ENCODE data around the gene PEG3.

The PEG3 gene

DNA sequence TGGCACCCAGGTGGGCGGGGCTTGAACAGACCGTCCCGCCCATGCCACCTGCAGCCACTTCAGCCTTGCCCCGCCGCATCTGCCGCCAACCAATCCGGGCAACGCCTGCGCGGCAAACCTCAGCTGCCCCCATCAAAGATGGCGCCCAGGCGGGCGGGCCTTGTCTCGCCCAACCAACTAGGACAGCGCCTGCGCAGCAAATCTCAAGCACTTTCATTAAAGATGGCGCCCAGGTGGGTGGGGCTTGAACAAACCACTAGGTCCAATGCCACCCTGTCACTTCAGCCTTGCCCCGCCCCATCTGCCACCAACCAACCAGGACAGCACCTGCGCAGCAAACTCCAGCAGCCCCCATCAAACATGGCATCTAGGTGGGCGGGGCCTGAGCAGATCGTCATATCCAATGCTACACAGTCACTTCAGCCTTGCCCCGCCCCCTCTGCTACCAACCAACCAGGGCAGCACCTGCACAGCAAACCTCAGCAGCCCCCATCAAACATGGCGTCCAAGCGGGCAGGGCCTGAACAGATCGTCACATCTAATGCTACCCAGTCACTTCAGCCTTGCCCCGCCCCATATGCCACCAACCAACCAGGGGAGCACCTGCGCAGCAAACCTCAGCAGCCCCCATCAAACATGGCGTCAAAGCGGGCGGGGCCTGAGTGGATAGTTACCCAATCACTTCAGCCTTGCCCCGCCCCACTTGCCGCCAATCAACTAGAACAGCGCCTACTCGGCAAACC, 1.4 kb downstream of the PEG3 start:
- DNase-seq (ENCODE audit: low spot score), result no peak

- no peak for DNase-seq (ENCODE audit: low spot score)
Observed at GRCh38 chr19:56838024-56838908, 2.3 kb downstream of the PEG3 start.

GRCh38 chr19:56837492-56838023, 3.0 kb downstream of the PEG3 start:
- DNase-seq (ENCODE audit: low spot score), result no peak

GRCh38 chr19:56837004-56837403, 3.5 kb downstream of the PEG3 start:
- no peak for DNase-seq (ENCODE audit: low spot score)

DNA sequence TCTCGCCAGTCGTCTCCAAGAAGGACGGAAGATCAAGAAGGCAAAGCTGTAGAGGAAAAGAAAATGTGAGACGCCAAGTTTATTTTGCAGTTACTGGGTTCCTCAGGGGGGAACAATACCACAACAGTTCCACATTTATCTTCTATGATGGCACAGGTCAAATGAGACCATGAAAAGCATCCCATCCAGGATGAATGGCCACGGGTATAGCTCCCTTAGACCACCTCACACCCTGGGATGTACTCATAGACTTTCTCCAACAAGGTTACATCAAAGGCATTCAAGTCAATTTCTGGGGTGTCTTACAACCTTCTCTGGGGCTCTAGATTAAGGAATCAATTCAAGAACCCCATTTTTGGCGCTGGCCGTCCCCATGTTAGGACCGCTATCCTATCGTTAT, 4.5 kb downstream of the PEG3 start:
- no peak for DNase-seq (ENCODE audit: low spot score)

DNA sequence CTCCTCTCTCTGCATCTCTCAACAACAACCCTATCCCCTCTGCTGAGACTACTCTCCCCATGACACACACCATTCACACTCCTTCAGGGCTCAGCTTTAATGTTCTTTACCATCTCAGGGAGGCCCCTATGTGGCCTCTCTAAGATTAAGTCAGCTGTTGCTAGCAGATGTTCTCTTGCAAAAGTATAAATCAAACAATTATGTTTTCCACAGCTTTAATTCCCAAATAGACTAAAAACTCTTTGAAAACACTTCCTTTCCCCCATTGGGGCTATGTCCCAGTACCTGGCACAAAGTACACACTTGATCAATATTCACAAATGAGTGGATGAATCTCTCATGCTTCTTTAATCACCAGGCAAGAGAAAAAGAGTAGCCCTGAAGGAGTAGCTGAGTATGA, 5.1 kb downstream of the PEG3 start:
- DNase-seq (ENCODE audit: low spot score), result no peak

DNA sequence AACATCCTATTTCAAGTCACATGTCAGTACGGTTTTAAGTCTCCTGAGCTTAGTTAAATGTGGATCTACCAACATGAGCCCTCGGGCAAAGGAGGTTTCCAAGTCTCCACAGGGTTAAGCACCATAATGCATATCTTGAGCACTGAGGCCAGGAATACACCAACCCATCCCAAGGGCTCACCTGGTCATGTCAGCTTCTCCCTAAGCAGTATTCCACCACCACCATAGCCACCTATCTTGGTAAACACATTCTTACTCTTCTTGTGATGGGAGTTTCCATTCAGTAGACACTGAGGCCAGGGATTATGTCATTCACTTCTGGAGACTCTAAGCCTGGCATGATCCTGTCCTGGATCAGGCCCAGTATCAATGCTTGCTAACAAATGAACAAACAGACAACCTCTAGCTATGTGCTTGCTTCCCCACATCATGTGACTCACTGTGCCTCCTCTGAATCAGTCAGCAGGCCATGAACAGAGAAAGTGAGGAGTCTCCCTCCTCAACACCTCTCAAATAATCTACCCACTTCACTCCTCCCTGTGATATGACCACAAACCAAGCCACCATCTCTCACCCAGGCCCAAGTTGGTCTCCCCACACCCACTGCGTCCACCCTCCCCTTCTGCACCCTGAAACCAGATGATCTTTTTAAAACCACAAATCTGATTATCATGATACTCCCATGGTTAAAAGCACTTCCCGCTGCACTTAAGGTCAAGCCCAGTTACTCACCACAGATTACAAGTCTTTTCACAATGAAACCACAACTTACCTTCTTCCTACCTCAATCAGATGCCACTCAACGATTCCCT, 5.8 kb downstream of the PEG3 start:
- no peak for DNase-seq (ENCODE audit: low spot score)

DNA sequence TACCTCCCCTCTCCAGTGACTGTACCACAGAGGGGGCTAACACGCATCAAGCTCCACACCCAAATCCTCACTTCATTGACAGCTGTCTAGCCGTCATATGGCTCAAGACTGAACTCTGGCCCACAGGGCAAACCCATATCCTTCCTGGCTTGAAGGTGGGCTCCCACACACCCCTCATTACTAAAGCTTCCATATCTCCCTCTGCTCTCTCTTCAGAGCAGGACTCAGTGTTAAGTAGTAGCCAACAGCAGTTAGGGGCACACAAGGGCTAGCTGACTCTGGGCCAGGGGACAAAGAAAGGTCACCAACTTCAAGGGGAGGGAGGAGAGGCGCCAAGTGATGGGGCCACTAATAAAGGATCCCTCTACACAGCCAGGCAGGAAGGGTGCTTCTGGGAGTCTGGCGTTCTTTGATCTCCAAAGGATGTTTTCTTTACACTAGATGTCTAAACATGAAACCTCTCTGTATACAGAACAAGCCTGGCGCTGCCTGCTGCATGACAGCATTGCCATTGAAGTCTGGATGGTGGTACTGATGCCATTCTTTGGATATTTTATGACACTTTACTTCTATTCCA, 8.1 kb downstream of the PEG3 start:
- no peak for DNase-seq (ENCODE audit: low spot score)

GRCh38 chr19:56831255-56831654, 9.3 kb downstream of the PEG3 start:
- DNase-seq (ENCODE audit: low spot score), result no peak

- DNase-seq (ENCODE audit: low spot score), result no peak
Observed at GRCh38 chr19:56829596-56829995, 10.9 kb downstream of the PEG3 start.

GRCh38 chr19:56827708-56828107, 12.8 kb downstream of the PEG3 start:
- DNase-seq (ENCODE audit: low spot score), result no peak

- DNase-seq (ENCODE audit: low spot score), result no peak
Observed at GRCh38 chr19:56823956-56824355, 16.6 kb downstream of the PEG3 start.

- no peak for DNase-seq (ENCODE audit: low spot score)
Observed at GRCh38 chr19:56823417-56823816, 17.1 kb downstream of the PEG3 start.

DNA sequence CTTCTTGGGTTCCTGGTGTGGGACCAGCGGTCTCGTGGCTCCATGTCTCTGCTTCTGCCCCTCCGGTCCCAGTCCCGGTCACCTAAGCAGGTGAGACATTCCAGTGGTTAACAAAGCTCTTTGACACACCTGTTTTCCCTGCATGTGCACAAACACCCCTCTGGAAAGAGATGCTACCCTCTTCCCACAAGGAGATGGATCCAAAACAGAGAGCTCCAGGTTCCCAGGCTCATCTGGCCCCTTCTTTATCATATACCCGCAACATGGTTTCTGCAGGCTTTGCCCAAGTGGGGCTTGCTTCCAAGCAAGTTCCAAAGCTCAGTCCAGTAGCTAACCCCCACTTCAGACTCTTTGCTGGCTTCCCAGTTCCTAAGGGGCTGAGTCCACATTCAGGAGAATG, 17.8 kb downstream of the PEG3 start:
- DNase-seq (ENCODE audit: low spot score), result no peak

DNA sequence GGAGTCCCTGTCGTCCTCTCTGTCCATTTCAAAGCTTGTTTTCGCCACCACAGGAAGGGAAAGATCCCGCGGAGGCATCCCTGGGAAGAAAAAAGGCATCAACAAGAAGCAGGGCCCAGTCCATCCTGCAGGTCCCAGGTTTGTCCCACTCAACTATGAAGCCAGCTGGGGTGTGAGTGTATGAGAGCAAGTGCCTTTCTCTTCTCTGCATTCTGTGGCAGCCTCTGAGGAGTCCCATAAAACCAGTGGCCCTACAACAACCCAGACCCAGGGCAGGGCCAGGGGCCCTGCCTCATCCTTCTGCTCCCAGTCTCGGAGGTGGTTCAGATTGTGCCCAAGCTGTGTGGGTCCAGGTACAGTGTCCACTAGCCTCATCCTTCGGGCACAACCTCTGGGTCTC, 18.9 kb downstream of the PEG3 start:
- no peak for DNase-seq (ENCODE audit: low spot score)

- no peak for DNase-seq (ENCODE audit: low spot score)
Observed at GRCh38 chr19:56821209-56821608, 19.3 kb downstream of the PEG3 start.

GRCh38 chr19:56819166-56819565, 21.4 kb downstream of the PEG3 start:
- no peak for DNase-seq (ENCODE audit: low spot score)

- no peak for DNase-seq (ENCODE audit: low spot score)
Observed at GRCh38 chr19:56814656-56815055, 25.9 kb downstream of the PEG3 start.

GRCh38 chr19:56813531-56813930, 27.0 kb downstream of the PEG3 start:
- DNase-seq (ENCODE audit: low spot score), result no peak

DNA sequence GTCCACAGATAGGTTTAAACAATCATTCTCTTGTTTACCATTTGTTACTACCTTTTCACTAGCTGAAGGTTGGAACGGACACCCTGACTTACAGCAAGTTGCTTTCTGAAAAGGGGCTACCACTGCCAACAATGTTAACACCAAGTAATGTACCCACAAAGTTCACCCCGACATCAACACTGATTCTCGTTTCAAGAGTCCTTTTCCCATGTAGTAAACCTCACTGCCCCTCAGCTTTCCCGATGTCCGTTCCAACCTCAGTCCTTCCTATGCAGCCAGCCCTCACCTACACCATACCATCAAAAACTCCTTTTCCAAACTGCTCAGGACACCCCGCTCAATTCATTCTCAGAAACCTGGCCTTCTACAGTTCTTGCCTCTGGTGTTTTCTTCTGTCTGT, 29.0 kb downstream of the PEG3 start:
- no peak for DNase-seq (ENCODE audit: low spot score)

DNA sequence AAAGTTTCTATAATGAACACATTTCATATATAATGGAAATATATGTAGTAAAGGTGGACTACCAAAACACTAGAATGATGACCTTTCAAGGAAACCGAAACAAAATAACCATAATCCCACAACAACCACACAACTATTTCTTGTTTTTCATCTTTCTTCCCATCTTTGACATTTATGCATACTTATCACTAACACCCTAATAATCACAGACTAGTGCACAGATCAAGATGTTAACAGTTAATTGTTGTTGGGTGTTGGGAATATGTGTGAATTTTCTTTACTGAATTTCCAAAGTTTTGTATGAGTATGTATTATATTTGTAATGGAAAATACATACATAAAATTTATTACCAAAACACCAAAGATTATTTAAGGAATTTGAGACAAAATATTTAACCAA, 30.3 kb downstream of the PEG3 start:
- no peak for DNase-seq (ENCODE audit: low spot score)

Measured in ecto neural progenitor cell (in vitro differentiated cells).